ENCODE data around the gene EMC8.

DNA sequence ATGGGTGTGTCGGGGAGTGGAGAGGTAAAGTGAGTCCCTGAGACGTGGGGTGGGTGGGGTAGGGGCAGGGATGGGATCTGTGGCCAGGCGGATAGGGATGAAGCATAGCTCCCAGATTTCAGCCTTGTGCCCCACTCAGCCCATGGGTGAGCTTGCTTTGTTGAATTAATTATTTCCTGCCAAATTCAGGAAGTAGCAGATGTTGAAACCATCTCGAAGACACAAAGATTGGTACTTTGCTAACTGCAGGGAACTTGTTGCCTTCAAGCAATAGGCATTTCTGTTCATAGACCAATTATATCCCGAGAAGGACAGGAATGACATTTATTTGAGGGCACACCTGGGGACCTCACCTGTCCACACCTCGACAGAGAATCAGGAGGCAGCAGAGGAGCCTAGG, 37.5 kb downstream of the EMC8 start:
- TF ChIP-seq EZH2 (IDR thresholded peaks at IDR 0.05), result no peak
- no peak for TF ChIP-seq POLR2AphosphoS5 (IDR thresholded peaks at IDR 0.05; ENCODE audit: borderline replicate concordance, low read depth, low read length)
- TF ChIP-seq FOXP2 (optimal IDR thresholded peaks at IDR 0.05; ENCODE audit: control extremely low read depth, extremely low read length, insufficient read depth), result no peak

All from SK-N-MC (cell line).